Heart left ventricle (tissue), 13 donors: Measurements from ENCODE around the gene PLEKHA4.

Experiments
- POLR2A ChIP-seq, 2 donors: fragments of 450-650 bp; IDR thresholded peaks; one replicate each; pipeline ENCODE4 v1.6.1; 2017; ENCODE audit warnings: antibody characterized with exemption in 2 of 2, mild to moderate bottlenecking in 2 of 2, moderate library complexity in 2 of 2
- TF ChIP-seq, protein P1 (sequence below), 12 donors: fragments of 200-600 bp; sonication (generic) in 4 of 12; IDR thresholded peaks; one replicate each; pipeline versions ENCODE4 v1.5.0 to v1.8.0; 2018 to 2022; ENCODE audit warnings: antibody characterized with exemption in 12 of 12, mild to moderate bottlenecking in 5 of 12
- donor health status: ischemic (EF 13 %, LVEDD 7.1; RV severe dilation, severe dysfunction).
- donor health status: DM: no; HTN: yes; CAD: no.
- donor health status: DM: no; HTN: no; CAD: no.
- donor health status: ischemic (EF 25% LVEDD 6.9; RV normal size, moderate dysfunction).
- donor health status: ischemic (EF 25% LVEDD 5.7; RV mildly dilated, moderate dysfunction).
- donor health status: ischemic (EF 35%, LVEDD 5.7; RV mildly dilated, moderate dysfunction).
- donor health status: nonischemic (EF 11% LVEDD 7.7; RV severe dilation, severe dysfunction).
- donor health status: DM: yes; HTN: yes; CAD: no.
- donor health status: PGD.
- donor health status: ischemic (EF 29% LVEDD 5.4; RV normal size, mild dysfunction).
- donor health status: nonischemic (EF 23%, LVEDD 6.1; RV moderate dilation, normal function).

DNA sequence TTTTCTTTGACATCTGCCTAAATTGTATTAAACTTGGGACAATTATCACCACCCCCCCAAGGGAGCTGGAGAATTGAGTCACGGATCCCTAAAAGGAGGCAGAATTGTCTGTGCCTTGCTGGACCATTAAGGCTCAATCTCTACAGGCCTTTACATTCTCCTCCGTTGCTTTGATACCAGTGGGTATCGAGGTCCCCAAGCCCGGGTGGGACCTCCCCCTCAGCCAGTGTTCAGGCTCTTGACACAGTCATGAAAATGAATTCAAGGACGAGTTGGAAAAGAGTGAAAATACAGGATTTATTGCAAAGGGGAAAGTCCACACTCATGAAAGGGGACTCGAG is 9.4 kb upstream of the PLEKHA4 start:
- TF ChIP-seq, protein P1, sequence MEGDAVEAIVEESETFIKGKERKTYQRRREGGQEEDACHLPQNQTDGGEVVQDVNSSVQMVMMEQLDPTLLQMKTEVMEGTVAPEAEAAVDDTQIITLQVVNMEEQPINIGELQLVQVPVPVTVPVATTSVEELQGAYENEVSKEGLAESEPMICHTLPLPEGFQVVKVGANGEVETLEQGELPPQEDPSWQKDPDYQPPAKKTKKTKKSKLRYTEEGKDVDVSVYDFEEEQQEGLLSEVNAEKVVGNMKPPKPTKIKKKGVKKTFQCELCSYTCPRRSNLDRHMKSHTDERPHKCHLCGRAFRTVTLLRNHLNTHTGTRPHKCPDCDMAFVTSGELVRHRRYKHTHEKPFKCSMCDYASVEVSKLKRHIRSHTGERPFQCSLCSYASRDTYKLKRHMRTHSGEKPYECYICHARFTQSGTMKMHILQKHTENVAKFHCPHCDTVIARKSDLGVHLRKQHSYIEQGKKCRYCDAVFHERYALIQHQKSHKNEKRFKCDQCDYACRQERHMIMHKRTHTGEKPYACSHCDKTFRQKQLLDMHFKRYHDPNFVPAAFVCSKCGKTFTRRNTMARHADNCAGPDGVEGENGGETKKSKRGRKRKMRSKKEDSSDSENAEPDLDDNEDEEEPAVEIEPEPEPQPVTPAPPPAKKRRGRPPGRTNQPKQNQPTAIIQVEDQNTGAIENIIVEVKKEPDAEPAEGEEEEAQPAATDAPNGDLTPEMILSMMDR (IDR thresholded peaks at IDR 0.05) = no peak
- no peak for TF ChIP-seq POLR2A (IDR thresholded peaks at IDR 0.05)
